Spleen (tissue), 11 donors: ENCODE data around the gene PHC2. TPM values are rescaled to one million over a fixed set of nuclear protein-coding genes. Genes with fewer than 3 reads are reported as not detected.

ENCODE experiments used
- DNase-seq: peaks from one replicate; pipeline ENCODE4 v3.0.0-alpha.2; 2020
- H3K27ac ChIP-seq, 8 donors: fragments of 200-600 bp; sonication (generic) in 7 of 8; 1 replicate in 4 of 8; 2 replicates in 4 of 8; pipeline versions ENCODE4 v1.5.0 to v1.8.0; 2016 to 2021; ENCODE audit warnings: inconsistent platforms in 4 of 8, mild to moderate bottlenecking in 4 of 8, moderate library complexity in 1 of 8
- H3K27me3 ChIP-seq, 7 donors: fragments of 200-600 bp; sonication (generic) in 6 of 7; replicated peaks in 1 of 7; 1 replicate in 4 of 7; 2 replicates in 3 of 7; pipeline versions ENCODE4 v1.5.0 to v1.8.0; 2016 to 2021; ENCODE audit warnings: inconsistent platforms in 3 of 7, mild to moderate bottlenecking in 1 of 7
- H3K36me3 ChIP-seq, 6 donors: fragments of 200-600 bp; sonication (generic) in 5 of 6; 1 replicate in 4 of 6; 2 replicates in 2 of 6; pipeline versions ENCODE4 v1.5.0 to v1.8.0; 2016 to 2021; ENCODE audit warnings: inconsistent platforms in 2 of 6
- H3K4me1 ChIP-seq, 6 donors: fragments of 200-600 bp; sonication (generic) in 5 of 6; 1 replicate in 3 of 6; 2 replicates in 3 of 6; pipeline versions ENCODE4 v1.5.0 to v1.8.0; 2016 to 2021; ENCODE audit warnings: inconsistent platforms in 3 of 6
- H3K4me3 ChIP-seq, 8 donors: fragments of 200-600 bp; sonication (generic) in 7 of 8; 1 replicate in 4 of 8; 2 replicates in 4 of 8; pipeline versions ENCODE4 v1.5.0 to v1.8.0; 2016 to 2021; ENCODE audit warnings: inconsistent platforms in 4 of 8, mild to moderate bottlenecking in 4 of 8, moderate library complexity in 2 of 8
- H3K9me3 ChIP-seq, 8 donors: fragments of 200-600 bp; sonication (generic) in 7 of 8; 1 replicate in 4 of 8; 2 replicates in 4 of 8; pipeline versions ENCODE4 v1.5.0 to v1.8.0; 2016 to 2021; ENCODE audit warnings: inconsistent platforms in 4 of 8
- POLR2A ChIP-seq, 3 donors: fragments of 450-650 bp; IDR thresholded peaks; one replicate each; pipeline ENCODE4 v1.5.1; 2017; ENCODE audit warnings: antibody characterized with exemption in 3 of 3, mild to moderate bottlenecking in 1 of 3
- POLR2AphosphoS5 ChIP-seq, 3 donors: sonication (generic); formaldehyde crosslinking; IDR thresholded peaks; one replicate each; pipeline ENCODE4 v1.5.1; 2017; ENCODE audit warnings: antibody characterized with exemption in 3 of 3
- WGBS, 5 donors: extraction: QIAGEN DNeasy Blood & Tissue Kit in 3 of 5; methylation state at CpG; one replicate each; pipeline versions ENCODE4 v1.1.5 to v1.1.7; 2013 to 2018; 5-methylcytosine and 5-hydroxymethylcytosine counted together
- intact Hi-C: fragments of 100-400 bp; cut with DNase I; formaldehyde crosslinking; loops from one replicate; pipeline ENCODE4 v1.15.0; 2023; ENCODE audit warnings: low total_unique reads
- polyA plus RNA-seq, 3 donors: library from polyadenylated mRNA; stranded (reverse); fragments of 200-250 nt; gene quantifications; one replicate each; pipeline ENCODE4 v1.2.1, GENCODE V29; 2013
- total RNA-seq, 7 donors: library from RNA; depleted of rRNA in 3 of 7; stranded (reverse); fragments of >200 nt in 3 of 7; fragmentation: NEBNext Ultra II Directional in 4 of 7; extraction: Animal tissue kit (Norgen Biotek cat#: 25700) in 4 of 7; gene quantifications; one replicate each; pipeline versions ENCODE4 v1.1.0 to v1.2.1, GENCODE V29; 2016 to 2021
- TF ChIP-seq, protein P1 (sequence below), 11 experiments: fragments of 200-600 bp in 7 of 11; fragments of 450-650 bp in 4 of 11; sonication (generic) in 4 of 11; IDR thresholded peaks in 8 of 11; conservative IDR thresholded peaks in 3 of 11; 1 replicate in 7 of 11; 2 replicates in 4 of 11; pipeline versions ENCODE4 v1.4.0 to v1.8.0; 2016 to 2021; ENCODE audit warnings: antibody characterized with exemption in 11 of 11, inconsistent platforms in 4 of 11, mild to moderate bottlenecking in 1 of 11
- donor health status: healthy with polysubstance abuse.
- donor health status: DM: no; HTN: no; CAD: no; lungs with moderate emphysema.
- donor health status: DM: no; HTN: no; CAD: no.
- donor health status: Bipolar disorder and iron deficiency.
- donor health status: healthy.
- donor health status: DM: no; HTN: no; CAD: no.
- donor health status: DM: yes; HTN: yes; CAD: no.

Gene PHC2
- total and polyA plus RNA-seq, 10 donors = 51.1 to 272 (median 136) TPM

GRCh38 chr1:33368431-33368830 lies 62.5 kb downstream of the PHC2 start:
- H3K36me3 ChIP-seq = peaks cover 0 to 79% (median 4%) of the 10 kb centered on the region in 6 donors
- H3K27me3 ChIP-seq = peaks cover 0 to 7% (median 0%) of the 10 kb centered on the region in 7 donors
- H3K4me3 ChIP-seq = no peak overlapping the region
- no peaks in the 10 kb centered on the region for H3K9me3 ChIP-seq
- 91 to 95% (median 92%) methylated on average over 11 to 15 of the region's 15 CpGs for WGBS, 5 donors
- DNase-seq = no peak
- TF ChIP-seq, protein P1, sequence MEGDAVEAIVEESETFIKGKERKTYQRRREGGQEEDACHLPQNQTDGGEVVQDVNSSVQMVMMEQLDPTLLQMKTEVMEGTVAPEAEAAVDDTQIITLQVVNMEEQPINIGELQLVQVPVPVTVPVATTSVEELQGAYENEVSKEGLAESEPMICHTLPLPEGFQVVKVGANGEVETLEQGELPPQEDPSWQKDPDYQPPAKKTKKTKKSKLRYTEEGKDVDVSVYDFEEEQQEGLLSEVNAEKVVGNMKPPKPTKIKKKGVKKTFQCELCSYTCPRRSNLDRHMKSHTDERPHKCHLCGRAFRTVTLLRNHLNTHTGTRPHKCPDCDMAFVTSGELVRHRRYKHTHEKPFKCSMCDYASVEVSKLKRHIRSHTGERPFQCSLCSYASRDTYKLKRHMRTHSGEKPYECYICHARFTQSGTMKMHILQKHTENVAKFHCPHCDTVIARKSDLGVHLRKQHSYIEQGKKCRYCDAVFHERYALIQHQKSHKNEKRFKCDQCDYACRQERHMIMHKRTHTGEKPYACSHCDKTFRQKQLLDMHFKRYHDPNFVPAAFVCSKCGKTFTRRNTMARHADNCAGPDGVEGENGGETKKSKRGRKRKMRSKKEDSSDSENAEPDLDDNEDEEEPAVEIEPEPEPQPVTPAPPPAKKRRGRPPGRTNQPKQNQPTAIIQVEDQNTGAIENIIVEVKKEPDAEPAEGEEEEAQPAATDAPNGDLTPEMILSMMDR (IDR thresholded peaks at IDR 0.05 in 8 of 11, conservative IDR thresholded peaks at IDR 0.05 in 3 of 11) = no peak
- TF ChIP-seq POLR2AphosphoS5 (IDR thresholded peaks at IDR 0.05) (no peak), POLR2A (IDR thresholded peaks at IDR 0.05) (no peak)
- H3K4me1 ChIP-seq = peaks cover 8 to 43% (median 19%) of the 10 kb centered on the region in 6 donors
- H3K27ac ChIP-seq = no peak overlapping the region
- intact Hi-C loops = loop anchor here (5.0 to 10.0 kb wide), 3 partner anchors 71 to 274 kb away; no protein-coding TSS in a partner anchor

GRCh38 chr1:33367485-33368405 lies 63.1 kb downstream of the PHC2 start:
- Histone ChIP-seq H3K4me3 (peak overlapping the region in 1 of 8 donors; percentile 21), H3K27ac (peak overlapping the region in 4 of 8 donors; percentile 43 to 70 (median 58)), H3K4me1 (peaks cover 8 to 43% (median 19%) of the 10 kb centered on the region in 6 donors), H3K27me3 (peaks cover 0 to 7% (median 0%) of the 10 kb centered on the region in 7 donors), H3K36me3 (peaks cover 0 to 73% (median 4%) of the 10 kb centered on the region in 6 donors), H3K9me3 (no peaks in the 10 kb centered on the region)
- intact Hi-C loops = loop anchor here (5.0 to 10.0 kb wide), 3 partner anchors 70 to 273 kb away; no protein-coding TSS in a partner anchor
- TF ChIP-seq POLR2AphosphoS5 (IDR thresholded peaks at IDR 0.05) (peak; percentile 52 to 60 (median 56)), POLR2A (IDR thresholded peaks at IDR 0.05) (no peak)
- TF ChIP-seq, protein P1 (IDR thresholded peaks at IDR 0.05 in 8 of 11, conservative IDR thresholded peaks at IDR 0.05 in 3 of 11) = peak; percentile 90 to 99 (median 96)
- 28 to 46% (median 38%) methylated on average over 16 to 23 of the region's 23 CpGs for WGBS, 5 donors
- peak; percentile 97 for DNase-seq

GRCh38 chr1:33366762-33367484 lies 64.0 kb downstream of the PHC2 start:
- DNase-seq = no peak
- WGBS, 5 donors = 67 to 80% (median 70%) methylated on average over 10 to 14 of the region's 14 CpGs
- no peaks in the 10 kb centered on the region for H3K9me3 ChIP-seq
- no peak overlapping the region for H3K4me3 ChIP-seq
- H3K27me3 ChIP-seq = peaks cover 0 to 7% (median 0%) of the 10 kb centered on the region in 7 donors
- intact Hi-C loops = loop anchor here (5.0 to 10.0 kb wide), 3 partner anchors 70 to 272 kb away; no protein-coding TSS in a partner anchor
- no peak for TF ChIP-seq POLR2A (IDR thresholded peaks at IDR 0.05)
- TF ChIP-seq, protein P1 (IDR thresholded peaks at IDR 0.05 in 8 of 11, conservative IDR thresholded peaks at IDR 0.05 in 3 of 11) = no peak
- TF ChIP-seq POLR2AphosphoS5 (IDR thresholded peaks at IDR 0.05) = peak in 2 of 3 donors; percentile 17 to 25
- H3K36me3 ChIP-seq = peaks cover 0 to 64% (median 4%) of the 10 kb centered on the region in 6 donors
- H3K4me1 ChIP-seq = peaks cover 8 to 49% (median 24%) of the 10 kb centered on the region in 6 donors
- peak overlapping the region in 5 of 8 donors; percentile 39 to 70 (median 56) for H3K27ac ChIP-seq
